Measurements from ENCODE around the gene NUP93.

DNA sequence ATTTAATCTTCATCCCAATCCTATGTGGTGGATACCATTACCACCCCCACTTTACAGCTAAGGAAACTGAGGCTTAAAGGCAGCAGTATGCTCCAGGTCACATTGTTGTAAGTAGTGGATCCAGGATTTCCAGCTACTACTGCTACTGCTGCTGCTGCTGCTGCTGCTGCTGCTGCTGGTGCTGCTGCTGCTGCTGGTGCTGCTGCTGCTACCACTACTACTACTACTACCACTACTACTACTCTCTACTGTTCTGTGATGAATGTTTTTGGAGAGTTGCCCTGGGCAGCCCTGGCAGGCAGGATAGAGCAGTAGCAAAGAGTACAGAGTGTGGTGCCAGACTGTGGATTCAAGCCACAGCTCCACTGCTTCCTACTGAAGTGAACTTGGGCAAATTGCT lies 85.8 kb downstream of the NUP93 start:
- TF ChIP-seq, protein P1, sequence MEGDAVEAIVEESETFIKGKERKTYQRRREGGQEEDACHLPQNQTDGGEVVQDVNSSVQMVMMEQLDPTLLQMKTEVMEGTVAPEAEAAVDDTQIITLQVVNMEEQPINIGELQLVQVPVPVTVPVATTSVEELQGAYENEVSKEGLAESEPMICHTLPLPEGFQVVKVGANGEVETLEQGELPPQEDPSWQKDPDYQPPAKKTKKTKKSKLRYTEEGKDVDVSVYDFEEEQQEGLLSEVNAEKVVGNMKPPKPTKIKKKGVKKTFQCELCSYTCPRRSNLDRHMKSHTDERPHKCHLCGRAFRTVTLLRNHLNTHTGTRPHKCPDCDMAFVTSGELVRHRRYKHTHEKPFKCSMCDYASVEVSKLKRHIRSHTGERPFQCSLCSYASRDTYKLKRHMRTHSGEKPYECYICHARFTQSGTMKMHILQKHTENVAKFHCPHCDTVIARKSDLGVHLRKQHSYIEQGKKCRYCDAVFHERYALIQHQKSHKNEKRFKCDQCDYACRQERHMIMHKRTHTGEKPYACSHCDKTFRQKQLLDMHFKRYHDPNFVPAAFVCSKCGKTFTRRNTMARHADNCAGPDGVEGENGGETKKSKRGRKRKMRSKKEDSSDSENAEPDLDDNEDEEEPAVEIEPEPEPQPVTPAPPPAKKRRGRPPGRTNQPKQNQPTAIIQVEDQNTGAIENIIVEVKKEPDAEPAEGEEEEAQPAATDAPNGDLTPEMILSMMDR (IDR thresholded peaks at IDR 0.05): no peak
- TF ChIP-seq NFIC (IDR thresholded peaks at IDR 0.05; ENCODE audit: borderline replicate concordance): no peak
- TF ChIP-seq SIN3A (IDR thresholded peaks at IDR 0.05; ENCODE audit: borderline replicate concordance, low read depth, low read length): no peak
- TF ChIP-seq RCOR1 (IDR thresholded peaks at IDR 0.05; ENCODE audit: low read length): no peak
- TF ChIP-seq EP300 (IDR thresholded peaks at IDR 0.05; ENCODE audit: borderline replicate concordance in 1 of 2, low read depth in 1 of 2, low read length in 1 of 2): no peak
- no peak for TF ChIP-seq FOSL2 (IDR thresholded peaks at IDR 0.05; ENCODE audit: borderline replicate concordance, low read depth)
- TF ChIP-seq POLR2AphosphoS5 (IDR thresholded peaks at IDR 0.05; ENCODE audit: low read depth, low read length): no peak
- TF ChIP-seq, protein P2, sequence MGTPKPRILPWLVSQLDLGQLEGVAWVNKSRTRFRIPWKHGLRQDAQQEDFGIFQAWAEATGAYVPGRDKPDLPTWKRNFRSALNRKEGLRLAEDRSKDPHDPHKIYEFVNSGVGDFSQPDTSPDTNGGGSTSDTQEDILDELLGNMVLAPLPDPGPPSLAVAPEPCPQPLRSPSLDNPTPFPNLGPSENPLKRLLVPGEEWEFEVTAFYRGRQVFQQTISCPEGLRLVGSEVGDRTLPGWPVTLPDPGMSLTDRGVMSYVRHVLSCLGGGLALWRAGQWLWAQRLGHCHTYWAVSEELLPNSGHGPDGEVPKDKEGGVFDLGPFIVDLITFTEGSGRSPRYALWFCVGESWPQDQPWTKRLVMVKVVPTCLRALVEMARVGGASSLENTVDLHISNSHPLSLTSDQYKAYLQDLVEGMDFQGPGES (IDR thresholded peaks at IDR 0.05; ENCODE audit: low read depth, low read length): no peak
